ENCODE data around the gene TLCD5. TPM values are rescaled to one million over a fixed set of nuclear protein-coding genes. Genes with fewer than 3 reads are reported as not detected.

The TLCD5 gene
- total RNA-seq, 3 donors from 2014 or later, result 2.9 to 8.2 (median 6.9) TPM

GRCh38 chr11:120376547-120377182, 51.6 kb downstream of the TLCD5 start:
- no peaks in the 10 kb centered on the region for H3K9me3 ChIP-seq
- H3K27ac ChIP-seq, result no peak overlapping the region
- DNase-seq (ENCODE audit: low spot score in 2 of 2), result no peak
- no peaks in the 10 kb centered on the region for H3K4me1 ChIP-seq
- TF ChIP-seq POLR2AphosphoS5 (IDR thresholded peaks at IDR 0.05) (no peak), POLR2A (IDR thresholded peaks at IDR 0.05) (no peak), CTCF (IDR thresholded peaks at IDR 0.05) (no peak)
- no peaks in the 10 kb centered on the region for H3K27me3 ChIP-seq
- intact Hi-C loops (cut with DNase I; ENCODE audit: low total_unique reads), result no loop called here
- H3K4me3 ChIP-seq, result no peak overlapping the region
- H3K36me3 ChIP-seq, result no peaks in the 10 kb centered on the region

- no peak overlapping the region for H3K27ac ChIP-seq
Observed at GRCh38 chr11:120378474-120378873, 53.4 kb downstream of the TLCD5 start.

GRCh38 chr11:120381401-120381800, 56.3 kb downstream of the TLCD5 start:
- H3K9me3 ChIP-seq, result no peaks in the 10 kb centered on the region
- no peak overlapping the region for H3K4me3 ChIP-seq
- no peaks in the 10 kb centered on the region for H3K27me3 ChIP-seq
- intact Hi-C loops (cut with DNase I; ENCODE audit: low total_unique reads), result no loop called here
- TF ChIP-seq POLR2A (IDR thresholded peaks at IDR 0.05), result no peak
- TF ChIP-seq CTCF (IDR thresholded peaks at IDR 0.05), result no peak
- no peak for TF ChIP-seq POLR2AphosphoS5 (IDR thresholded peaks at IDR 0.05)
- H3K36me3 ChIP-seq, result no peaks in the 10 kb centered on the region
- no peaks in the 10 kb centered on the region for H3K4me1 ChIP-seq
- DNase-seq (ENCODE audit: low spot score in 2 of 2), result no peak
- H3K27ac ChIP-seq, result no peak overlapping the region

More at GRCh38 chr11:120378474-120378873, 53.4 kb downstream of the TLCD5 start:
- Histone ChIP-seq H3K36me3 (no peaks in the 10 kb centered on the region), H3K4me3 (no peak overlapping the region), H3K9me3 (no peaks in the 10 kb centered on the region), H3K27me3 (no peaks in the 10 kb centered on the region), H3K4me1 (no peaks in the 10 kb centered on the region)
- intact Hi-C loops (cut with DNase I; ENCODE audit: low total_unique reads), result no loop called here
- DNase-seq (ENCODE audit: low spot score in 2 of 2), result no peak
- TF ChIP-seq CTCF (IDR thresholded peaks at IDR 0.05), result no peak
- TF ChIP-seq POLR2A (IDR thresholded peaks at IDR 0.05), result no peak
- TF ChIP-seq POLR2AphosphoS5 (IDR thresholded peaks at IDR 0.05), result no peak

Other genes starting within 250 kb of the TLCD5 start
- 10 to 100 TPM; 10.6 to 58.7 (median 45.9) TPM for gene TRIM29, start 187.2 kb upstream of the TLCD5 start, total RNA-seq
- gene OAF, start 114.3 kb upstream of the TLCD5 start, total RNA-seq, result 10 to 100 TPM; 19.8 to 35.1 (median 33.3) TPM
- 1 to 10 TPM in 2 of 3 donors, not detected in 1; 3.9 to 7.0 TPM for gene POU2F3, start 85.2 kb upstream of the TLCD5 start, total RNA-seq
- gene ARHGEF12, start 11.1 kb downstream of the TLCD5 start, total RNA-seq, result 100 to 1,000 TPM in 2 of 3 donors, 10 to 100 TPM in 1; 83.4 to 192 (median 145) TPM
- under 1 TPM in 2 of 3 donors, not detected in 1; 0.29 to 0.66 TPM for gene GRIK4, start 186.4 kb downstream of the TLCD5 start, total RNA-seq